HCT116 (cell line): Measurements from ENCODE around the gene SCG5. TPM values are rescaled to one million over a fixed set of nuclear protein-coding genes. Genes with fewer than 3 reads are reported as not detected.

Source experiments
- ATAC-seq: fragments of 200-7000 bp; cut with Tn5 transposase; 2 replicates; pipeline ENCODE4 v1.9.1; 2020; ENCODE audit warnings: mild to moderate bottlenecking, moderate library complexity
- BruUV-seq: library from RNA; stranded (reverse); fragments of 400-500 nt; replicated peaks from 2 replicates; lab custom pipeline; 2021; lab: Mats Ljungman, UMichigan
- CTCF ChIA-PET: fragments of 300-600 bp; sonication (Branson Sonifier 250); formaldehyde crosslinking; loops from one replicate; lab custom pipeline; 2021; ENCODE audit warnings: antibody characterized with exemption; lab: Charles Lee
- POLR2A ChIA-PET: fragments of 300-600, 350-600 bp; sonication (Branson Sonifier 250); formaldehyde crosslinking; loops from one replicate; lab custom pipeline; 2021; ENCODE audit warnings: antibody characterized with exemption; lab: Charles Lee
- RAD21 ChIA-PET, 2 experiments: fragments of 300-600 bp; sonication (Branson Sonifier 250); formaldehyde crosslinking; loops; one replicate each; lab custom pipeline; 2023; ENCODE audit warnings: low total read pairs in 2 of 2; ENCODE audit not compliant: uncharacterized antibody in 2 of 2, unreplicated experiment in 2 of 2, low non-redundant PET in 1 of 2; lab: Charles Lee
- DNase-seq: peaks from one replicate; pipeline ENCODE4 v3.0.0-alpha.2; 2010; ENCODE audit warnings: low read depth, low spot score
- H2AFZ ChIP-seq: fragments of 200-600 bp; shearing (Covaris generic), sonication (generic); 2 replicates; pipeline ENCODE4 v1.6.1; 2017; ENCODE audit warnings: low read depth, mixed run types, mixed read lengths, antibody characterized with exemption, low read length; ENCODE audit not compliant: poor library complexity, severe bottlenecking
- H3K27ac ChIP-seq: 2 replicates; pipeline ENCODE4 v1.5.1; 2012; ENCODE audit warnings: low read depth, low read length
- H3K27me3 ChIP-seq: fragments of 200-600 bp; sonication (generic); 2 replicates; pipeline ENCODE4 v1.6.1; 2016; ENCODE audit warnings: mixed run types, low read length, mixed read lengths; ENCODE audit not compliant: insufficient read depth
- H3K36me3 ChIP-seq, 2 experiments: fragments of 200-500 bp in 1 of 2; fragments of 200-600 bp in 1 of 2; sonication (Bioruptor generic) in 1 of 2; sonication (generic) in 1 of 2; 2 replicates each; pipeline versions ENCODE4 v1.5.1 to v1.6.1; 2014 to 2016; ENCODE audit warnings: low read length in 2 of 2, inconsistent platforms in 1 of 2, mixed read lengths in 1 of 2, mixed run types in 1 of 2; ENCODE audit not compliant: insufficient read depth in 2 of 2, control insufficient read depth in 1 of 2
- H3K4me1 ChIP-seq, 2 experiments: fragments of 200-600 bp in 1 of 2; sonication (generic) in 1 of 2; 2 replicates each; pipeline versions ENCODE4 v1.5.1 to v1.6.1; 2012 to 2017; ENCODE audit warnings: low read length in 2 of 2, inconsistent platforms in 1 of 2, mild to moderate bottlenecking in 1 of 2, mixed read lengths in 1 of 2, mixed run types in 1 of 2, moderate library complexity in 1 of 2; ENCODE audit not compliant: insufficient read depth in 2 of 2, control insufficient read depth in 1 of 2
- H3K4me2 ChIP-seq: fragments of 200-600 bp; sonication (generic); 2 replicates; pipeline ENCODE4 v1.6.1; 2017; ENCODE audit warnings: mixed run types, low read length, mixed read lengths
- H3K4me3 ChIP-seq, 2 experiments: fragments of 200-600 bp in 1 of 2; sonication (generic) in 1 of 2; replicated peaks in 1 of 2; 2 replicates each; pipeline ENCODE4 v1.5.1; 2011 to 2016; ENCODE audit warnings: low read length in 2 of 2, control low read depth in 1 of 2, low read depth in 1 of 2, mild to moderate bottlenecking in 1 of 2, mixed read lengths in 1 of 2, mixed run types in 1 of 2
- H3K79me2 ChIP-seq: fragments of 200-600 bp; sonication (generic); 2 replicates; pipeline ENCODE4 v1.6.1; 2017; ENCODE audit warnings: mild to moderate bottlenecking, mixed run types, low read length, moderate library complexity, mixed read lengths; ENCODE audit not compliant: insufficient read depth
- H3K9ac ChIP-seq: fragments of 200-600 bp; sonication (generic); 2 replicates; pipeline ENCODE4 v1.6.1; 2016; ENCODE audit warnings: low read length, mixed read lengths
- H3K9me2 ChIP-seq: fragments of 200-600 bp; sonication (generic), shearing (Covaris generic); 2 replicates; pipeline ENCODE4 v1.6.1; 2017; ENCODE audit warnings: mixed run types, mild to moderate bottlenecking, moderate library complexity; ENCODE audit not compliant: insufficient read depth
- H3K9me3 ChIP-seq, 2 experiments: fragments of 200-500 bp in 1 of 2; fragments of 200-600 bp in 1 of 2; sonication (Bioruptor generic) in 1 of 2; sonication (generic) in 1 of 2; 2 replicates each; pipeline ENCODE4 v1.6.1; 2014 to 2017; ENCODE audit warnings: low read length in 2 of 2, mixed read lengths in 2 of 2, inconsistent platforms in 1 of 2, low read depth in 1 of 2, mild to moderate bottlenecking in 1 of 2, mixed run types in 1 of 2, moderate library complexity in 1 of 2; ENCODE audit not compliant: control insufficient read depth in 1 of 2, insufficient read depth in 1 of 2
- H4K20me1 ChIP-seq: fragments of 200-600 bp; sonication (generic), shearing (Covaris generic); 2 replicates; pipeline ENCODE4 v1.6.1; 2017; ENCODE audit warnings: mixed run types, mild to moderate bottlenecking, moderate library complexity; ENCODE audit not compliant: insufficient read depth
- CEBPB ChIP-seq: IDR thresholded peaks from 2 replicates; pipeline ENCODE4 v1.6.1; 2012; ENCODE audit warnings: low read depth
- ELF1 ChIP-seq: IDR thresholded peaks from 2 replicates; pipeline ENCODE4 v1.6.1; 2012; ENCODE audit warnings: low read depth, borderline replicate concordance
- EZH2 ChIP-seq: fragments of 200-600 bp; sonication (generic); IDR thresholded peaks from 2 replicates; pipeline ENCODE4 v1.6.1; 2017; ENCODE audit warnings: antibody characterized with exemption, mixed run types
- FOSL1 ChIP-seq: IDR thresholded peaks from 2 replicates; pipeline ENCODE4 v1.6.1; 2012; ENCODE audit warnings: low read depth
- SIN3A ChIP-seq: IDR thresholded peaks from 2 replicates; pipeline ENCODE4 v1.6.1; 2012; ENCODE audit warnings: low read depth
- SP1 ChIP-seq: IDR thresholded peaks from 2 replicates; pipeline ENCODE4 v1.6.1; 2012; ENCODE audit warnings: low read depth
- TCF7L2 ChIP-seq: IDR thresholded peaks from 2 replicates; pipeline ENCODE4 v1.7.0; 2011; ENCODE audit warnings: borderline replicate concordance, inconsistent platforms; ENCODE audit not compliant: insufficient read depth, insufficient read length; ENCODE audit errors: extremely low read depth
- ZNF274 ChIP-seq: fragments of 200-500 bp; sonication (Bioruptor generic); IDR thresholded peaks from 2 replicates; pipeline ENCODE4 v1.6.1; 2014; ENCODE audit warnings: mild to moderate bottlenecking, low read depth, low read length, inconsistent platforms
- intact Hi-C: fragments of 100-400 bp; cut with micrococcal nuclease; formaldehyde crosslinking; loops from 2 replicates; pipeline ENCODE4 v1.10.0; 2022
- total RNA-seq: library from RNA; stranded (reverse); gene quantifications from one replicate; pipeline ENCODE4 v1.2.1, GENCODE V29; 2021; ENCODE audit not compliant: unreplicated experiment
- TF ChIP-seq, protein P1 (sequence below), 3 experiments: fragments of 200-600 bp in 1 of 3; sonication (generic) in 1 of 3; IDR thresholded peaks in 2 of 3; conservative IDR thresholded peaks in 1 of 3; 2 replicates each; pipeline ENCODE4 v1.5.1; 2012 to 2017; ENCODE audit warnings: low read depth in 2 of 3, low read length in 2 of 3, antibody characterized with exemption in 1 of 3, borderline replicate concordance in 1 of 3, control low read depth in 1 of 3, mild to moderate bottlenecking in 1 of 3, mixed read lengths in 1 of 3, mixed run types in 1 of 3, moderate library complexity in 1 of 3; ENCODE audit not compliant: insufficient read depth in 1 of 3
- TF ChIP-seq, protein P2 (sequence below): IDR thresholded peaks from 2 replicates; pipeline ENCODE4 v1.6.1; 2012
- TF ChIP-seq, protein P3 (sequence below): IDR thresholded peaks from 2 replicates; pipeline ENCODE4 v1.6.1; 2012; ENCODE audit warnings: low read depth

SCG5 gene
- total RNA-seq, 1 experiment from 2014 or later, result 1.7 TPM

DNA sequence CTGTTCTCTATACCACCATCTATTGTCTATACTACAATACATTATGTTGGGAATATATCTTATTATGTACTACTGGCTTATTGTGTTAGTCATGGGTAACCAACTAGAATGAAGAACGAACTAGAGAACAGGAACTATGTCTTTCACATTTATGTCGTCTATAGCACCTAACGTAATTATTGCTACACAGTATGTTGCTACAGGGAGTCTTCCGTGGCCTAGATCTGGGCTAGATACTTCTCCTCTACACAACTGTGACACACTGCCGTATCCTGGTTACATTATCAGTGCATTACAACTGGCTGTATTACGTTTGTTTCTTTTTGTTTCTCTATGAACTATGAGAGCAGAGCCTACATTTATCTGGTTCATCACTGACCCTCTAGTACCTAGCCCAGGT lies 34.0 kb downstream of the SCG5 start:
- TF ChIP-seq FOSL1 (no peak), SIN3A (no peak), ZNF274 (no peak), EZH2 (no peak), SP1 (no peak), CEBPB (no peak), ELF1 (no peak), TCF7L2 (no peak)
- TF ChIP-seq, protein P1, sequence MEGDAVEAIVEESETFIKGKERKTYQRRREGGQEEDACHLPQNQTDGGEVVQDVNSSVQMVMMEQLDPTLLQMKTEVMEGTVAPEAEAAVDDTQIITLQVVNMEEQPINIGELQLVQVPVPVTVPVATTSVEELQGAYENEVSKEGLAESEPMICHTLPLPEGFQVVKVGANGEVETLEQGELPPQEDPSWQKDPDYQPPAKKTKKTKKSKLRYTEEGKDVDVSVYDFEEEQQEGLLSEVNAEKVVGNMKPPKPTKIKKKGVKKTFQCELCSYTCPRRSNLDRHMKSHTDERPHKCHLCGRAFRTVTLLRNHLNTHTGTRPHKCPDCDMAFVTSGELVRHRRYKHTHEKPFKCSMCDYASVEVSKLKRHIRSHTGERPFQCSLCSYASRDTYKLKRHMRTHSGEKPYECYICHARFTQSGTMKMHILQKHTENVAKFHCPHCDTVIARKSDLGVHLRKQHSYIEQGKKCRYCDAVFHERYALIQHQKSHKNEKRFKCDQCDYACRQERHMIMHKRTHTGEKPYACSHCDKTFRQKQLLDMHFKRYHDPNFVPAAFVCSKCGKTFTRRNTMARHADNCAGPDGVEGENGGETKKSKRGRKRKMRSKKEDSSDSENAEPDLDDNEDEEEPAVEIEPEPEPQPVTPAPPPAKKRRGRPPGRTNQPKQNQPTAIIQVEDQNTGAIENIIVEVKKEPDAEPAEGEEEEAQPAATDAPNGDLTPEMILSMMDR (IDR thresholded peaks at IDR 0.05 in 2 of 3, conservative IDR thresholded peaks at IDR 0.05 in 1 of 3; ENCODE audit: borderline replicate concordance in 1 of 3, insufficient read depth in 1 of 3, low read depth in 2 of 3, low read length in 2 of 3), result no peak
- TF ChIP-seq, protein P2, sequence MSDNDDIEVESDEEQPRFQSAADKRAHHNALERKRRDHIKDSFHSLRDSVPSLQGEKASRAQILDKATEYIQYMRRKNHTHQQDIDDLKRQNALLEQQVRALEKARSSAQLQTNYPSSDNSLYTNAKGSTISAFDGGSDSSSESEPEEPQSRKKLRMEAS, result no peak
- TF ChIP-seq, protein P3, sequence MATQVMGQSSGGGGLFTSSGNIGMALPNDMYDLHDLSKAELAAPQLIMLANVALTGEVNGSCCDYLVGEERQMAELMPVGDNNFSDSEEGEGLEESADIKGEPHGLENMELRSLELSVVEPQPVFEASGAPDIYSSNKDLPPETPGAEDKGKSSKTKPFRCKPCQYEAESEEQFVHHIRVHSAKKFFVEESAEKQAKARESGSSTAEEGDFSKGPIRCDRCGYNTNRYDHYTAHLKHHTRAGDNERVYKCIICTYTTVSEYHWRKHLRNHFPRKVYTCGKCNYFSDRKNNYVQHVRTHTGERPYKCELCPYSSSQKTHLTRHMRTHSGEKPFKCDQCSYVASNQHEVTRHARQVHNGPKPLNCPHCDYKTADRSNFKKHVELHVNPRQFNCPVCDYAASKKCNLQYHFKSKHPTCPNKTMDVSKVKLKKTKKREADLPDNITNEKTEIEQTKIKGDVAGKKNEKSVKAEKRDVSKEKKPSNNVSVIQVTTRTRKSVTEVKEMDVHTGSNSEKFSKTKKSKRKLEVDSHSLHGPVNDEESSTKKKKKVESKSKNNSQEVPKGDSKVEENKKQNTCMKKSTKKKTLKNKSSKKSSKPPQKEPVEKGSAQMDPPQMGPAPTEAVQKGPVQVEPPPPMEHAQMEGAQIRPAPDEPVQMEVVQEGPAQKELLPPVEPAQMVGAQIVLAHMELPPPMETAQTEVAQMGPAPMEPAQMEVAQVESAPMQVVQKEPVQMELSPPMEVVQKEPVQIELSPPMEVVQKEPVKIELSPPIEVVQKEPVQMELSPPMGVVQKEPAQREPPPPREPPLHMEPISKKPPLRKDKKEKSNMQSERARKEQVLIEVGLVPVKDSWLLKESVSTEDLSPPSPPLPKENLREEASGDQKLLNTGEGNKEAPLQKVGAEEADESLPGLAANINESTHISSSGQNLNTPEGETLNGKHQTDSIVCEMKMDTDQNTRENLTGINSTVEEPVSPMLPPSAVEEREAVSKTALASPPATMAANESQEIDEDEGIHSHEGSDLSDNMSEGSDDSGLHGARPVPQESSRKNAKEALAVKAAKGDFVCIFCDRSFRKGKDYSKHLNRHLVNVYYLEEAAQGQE, result no peak
- ChIA-PET CTCF (no interaction called here), RAD21 (no interaction called here), POLR2A (no interaction called here)
- ATAC-seq (no peak), DNase-seq (no peak)
- H2AFZ ChIP-seq, result no peak overlapping the region
- H3K36me3 ChIP-seq, result no peaks in the 10 kb centered on the region
- no peaks in the 10 kb centered on the region for H3K4me1 ChIP-seq
- no TSS peak for BruUV-seq
- H3K27me3 ChIP-seq, result no peaks in the 10 kb centered on the region
- H3K9ac ChIP-seq, result no peak overlapping the region
- intact Hi-C loops, result no loop called here
- no peaks in the 10 kb centered on the region for H4K20me1 ChIP-seq
- H3K9me3 ChIP-seq, result no peaks in the 10 kb centered on the region
- no peak overlapping the region for H3K4me2 ChIP-seq
- no peaks in the 10 kb centered on the region for H3K9me2 ChIP-seq
- no peak overlapping the region for H3K4me3 ChIP-seq
- H3K79me2 ChIP-seq, result no peaks in the 10 kb centered on the region
- no peak overlapping the region for H3K27ac ChIP-seq
